Liver (tissue), 3 donors: ENCODE results near the gene UGCG.
A peak's percentile ranks its signal among the peaks of the same experiment; 100 is the strongest.

Source experiments
- EGR1 ChIP-seq, 2 donors: IDR thresholded peaks; 2 replicates each; pipeline ENCODE4 v1.6.1; 2016 to 2018; ENCODE audit warnings: antibody characterized with exemption in 2 of 2, low read depth in 2 of 2
- FOXA1 ChIP-seq: IDR thresholded peaks from 2 replicates; pipeline ENCODE4 v1.6.1; 2016; ENCODE audit warnings: antibody characterized with exemption
- GABPA ChIP-seq, 2 donors: IDR thresholded peaks in 1 of 2; conservative IDR thresholded peaks in 1 of 2; 2 replicates each; pipeline ENCODE4 v1.6.1; 2016; ENCODE audit warnings: antibody characterized with exemption in 2 of 2, mild to moderate bottlenecking in 1 of 2, moderate library complexity in 1 of 2
- HNF4A ChIP-seq, 2 donors: conservative IDR thresholded peaks; 2 replicates each; pipeline ENCODE4 v1.6.1; 2016; ENCODE audit warnings: antibody characterized with exemption in 2 of 2, mild to moderate bottlenecking in 2 of 2
- JUND ChIP-seq, 2 donors: IDR thresholded peaks; 2 replicates each; pipeline ENCODE4 v1.6.1; 2016; ENCODE audit warnings: antibody characterized with exemption in 2 of 2
- MAX ChIP-seq: IDR thresholded peaks from 2 replicates; pipeline ENCODE4 v1.6.1; 2016; ENCODE audit warnings: antibody characterized with exemption
- RAD21 ChIP-seq, 2 donors: IDR thresholded peaks; 2 replicates each; pipeline ENCODE4 v1.6.1; 2016; ENCODE audit warnings: antibody characterized with exemption in 2 of 2, mild to moderate bottlenecking in 2 of 2
- SP1 ChIP-seq: IDR thresholded peaks from 2 replicates; pipeline ENCODE4 v1.6.1; 2018; ENCODE audit warnings: antibody characterized with exemption, mild to moderate bottlenecking
- TAF1 ChIP-seq: conservative IDR thresholded peaks from 2 replicates; pipeline ENCODE4 v1.6.1; 2016; ENCODE audit warnings: antibody characterized with exemption, mild to moderate bottlenecking
- YY1 ChIP-seq: IDR thresholded peaks from 2 replicates; pipeline ENCODE4 v1.6.1; 2016; ENCODE audit warnings: antibody characterized with exemption, mild to moderate bottlenecking
- TF ChIP-seq, protein P1 (sequence below): IDR thresholded peaks from 2 replicates; pipeline ENCODE4 v1.6.1; 2016; ENCODE audit warnings: antibody characterized with exemption, mild to moderate bottlenecking
- TF ChIP-seq, protein P2 (sequence below): fragments of 150-350 bp; IDR thresholded peaks from 2 replicates; pipeline ENCODE4 v1.5.1; 2017; ENCODE audit warnings: improper control_type of control experiment, low read depth, low read length; ENCODE audit not compliant: missing input control
- TF ChIP-seq, protein P3 (sequence below): IDR thresholded peaks from 2 replicates; pipeline ENCODE4 v1.6.1; 2016; ENCODE audit warnings: antibody characterized with exemption
- TF ChIP-seq, protein P4 (sequence below): IDR thresholded peaks from 2 replicates; pipeline ENCODE4 v1.6.1; 2016; ENCODE audit warnings: antibody characterized with exemption
- donor health status: healthy.
- donor health status: healthy.

DNA sequence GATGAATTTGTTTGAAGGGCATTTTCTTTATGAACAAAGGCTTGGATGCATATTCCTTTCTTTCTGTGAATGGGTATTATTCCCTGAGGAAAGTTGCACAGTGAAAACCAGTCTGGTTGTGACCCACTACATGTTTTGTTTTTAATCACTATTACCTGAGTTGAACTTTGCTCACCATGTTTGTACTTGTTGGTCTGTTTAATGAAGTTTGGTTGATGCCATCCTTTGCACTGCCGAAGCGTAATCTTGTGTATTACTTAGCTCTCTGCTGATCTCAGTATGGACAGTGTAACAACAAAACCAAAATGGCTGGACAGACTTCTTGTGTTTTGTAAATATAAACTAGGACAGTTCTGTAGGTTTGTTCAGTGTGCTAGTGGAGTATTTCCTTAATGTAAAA, 38.1 kb downstream of the UGCG start:
- TF ChIP-seq MAX, result no peak
- TF ChIP-seq, protein P1, sequence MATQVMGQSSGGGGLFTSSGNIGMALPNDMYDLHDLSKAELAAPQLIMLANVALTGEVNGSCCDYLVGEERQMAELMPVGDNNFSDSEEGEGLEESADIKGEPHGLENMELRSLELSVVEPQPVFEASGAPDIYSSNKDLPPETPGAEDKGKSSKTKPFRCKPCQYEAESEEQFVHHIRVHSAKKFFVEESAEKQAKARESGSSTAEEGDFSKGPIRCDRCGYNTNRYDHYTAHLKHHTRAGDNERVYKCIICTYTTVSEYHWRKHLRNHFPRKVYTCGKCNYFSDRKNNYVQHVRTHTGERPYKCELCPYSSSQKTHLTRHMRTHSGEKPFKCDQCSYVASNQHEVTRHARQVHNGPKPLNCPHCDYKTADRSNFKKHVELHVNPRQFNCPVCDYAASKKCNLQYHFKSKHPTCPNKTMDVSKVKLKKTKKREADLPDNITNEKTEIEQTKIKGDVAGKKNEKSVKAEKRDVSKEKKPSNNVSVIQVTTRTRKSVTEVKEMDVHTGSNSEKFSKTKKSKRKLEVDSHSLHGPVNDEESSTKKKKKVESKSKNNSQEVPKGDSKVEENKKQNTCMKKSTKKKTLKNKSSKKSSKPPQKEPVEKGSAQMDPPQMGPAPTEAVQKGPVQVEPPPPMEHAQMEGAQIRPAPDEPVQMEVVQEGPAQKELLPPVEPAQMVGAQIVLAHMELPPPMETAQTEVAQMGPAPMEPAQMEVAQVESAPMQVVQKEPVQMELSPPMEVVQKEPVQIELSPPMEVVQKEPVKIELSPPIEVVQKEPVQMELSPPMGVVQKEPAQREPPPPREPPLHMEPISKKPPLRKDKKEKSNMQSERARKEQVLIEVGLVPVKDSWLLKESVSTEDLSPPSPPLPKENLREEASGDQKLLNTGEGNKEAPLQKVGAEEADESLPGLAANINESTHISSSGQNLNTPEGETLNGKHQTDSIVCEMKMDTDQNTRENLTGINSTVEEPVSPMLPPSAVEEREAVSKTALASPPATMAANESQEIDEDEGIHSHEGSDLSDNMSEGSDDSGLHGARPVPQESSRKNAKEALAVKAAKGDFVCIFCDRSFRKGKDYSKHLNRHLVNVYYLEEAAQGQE, result no peak
- TF ChIP-seq, protein P2, sequence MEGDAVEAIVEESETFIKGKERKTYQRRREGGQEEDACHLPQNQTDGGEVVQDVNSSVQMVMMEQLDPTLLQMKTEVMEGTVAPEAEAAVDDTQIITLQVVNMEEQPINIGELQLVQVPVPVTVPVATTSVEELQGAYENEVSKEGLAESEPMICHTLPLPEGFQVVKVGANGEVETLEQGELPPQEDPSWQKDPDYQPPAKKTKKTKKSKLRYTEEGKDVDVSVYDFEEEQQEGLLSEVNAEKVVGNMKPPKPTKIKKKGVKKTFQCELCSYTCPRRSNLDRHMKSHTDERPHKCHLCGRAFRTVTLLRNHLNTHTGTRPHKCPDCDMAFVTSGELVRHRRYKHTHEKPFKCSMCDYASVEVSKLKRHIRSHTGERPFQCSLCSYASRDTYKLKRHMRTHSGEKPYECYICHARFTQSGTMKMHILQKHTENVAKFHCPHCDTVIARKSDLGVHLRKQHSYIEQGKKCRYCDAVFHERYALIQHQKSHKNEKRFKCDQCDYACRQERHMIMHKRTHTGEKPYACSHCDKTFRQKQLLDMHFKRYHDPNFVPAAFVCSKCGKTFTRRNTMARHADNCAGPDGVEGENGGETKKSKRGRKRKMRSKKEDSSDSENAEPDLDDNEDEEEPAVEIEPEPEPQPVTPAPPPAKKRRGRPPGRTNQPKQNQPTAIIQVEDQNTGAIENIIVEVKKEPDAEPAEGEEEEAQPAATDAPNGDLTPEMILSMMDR, result no peak
- TF ChIP-seq TAF1, result no peak
- no peak for TF ChIP-seq JUND (IDR thresholded peaks at IDR 0.05)
- peak; percentile 37 for TF ChIP-seq SP1
- TF ChIP-seq YY1, result peak; percentile 35
- TF ChIP-seq RAD21 (IDR thresholded peaks at IDR 0.05), result peak in 1 of 2 donors; percentile 25
- TF ChIP-seq, protein P3, sequence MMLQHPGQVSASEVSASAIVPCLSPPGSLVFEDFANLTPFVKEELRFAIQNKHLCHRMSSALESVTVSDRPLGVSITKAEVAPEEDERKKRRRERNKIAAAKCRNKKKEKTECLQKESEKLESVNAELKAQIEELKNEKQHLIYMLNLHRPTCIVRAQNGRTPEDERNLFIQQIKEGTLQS, result no peak
- no peak for TF ChIP-seq EGR1 (IDR thresholded peaks at IDR 0.05; ENCODE audit: low read depth in 2 of 2)
- TF ChIP-seq, protein P4, sequence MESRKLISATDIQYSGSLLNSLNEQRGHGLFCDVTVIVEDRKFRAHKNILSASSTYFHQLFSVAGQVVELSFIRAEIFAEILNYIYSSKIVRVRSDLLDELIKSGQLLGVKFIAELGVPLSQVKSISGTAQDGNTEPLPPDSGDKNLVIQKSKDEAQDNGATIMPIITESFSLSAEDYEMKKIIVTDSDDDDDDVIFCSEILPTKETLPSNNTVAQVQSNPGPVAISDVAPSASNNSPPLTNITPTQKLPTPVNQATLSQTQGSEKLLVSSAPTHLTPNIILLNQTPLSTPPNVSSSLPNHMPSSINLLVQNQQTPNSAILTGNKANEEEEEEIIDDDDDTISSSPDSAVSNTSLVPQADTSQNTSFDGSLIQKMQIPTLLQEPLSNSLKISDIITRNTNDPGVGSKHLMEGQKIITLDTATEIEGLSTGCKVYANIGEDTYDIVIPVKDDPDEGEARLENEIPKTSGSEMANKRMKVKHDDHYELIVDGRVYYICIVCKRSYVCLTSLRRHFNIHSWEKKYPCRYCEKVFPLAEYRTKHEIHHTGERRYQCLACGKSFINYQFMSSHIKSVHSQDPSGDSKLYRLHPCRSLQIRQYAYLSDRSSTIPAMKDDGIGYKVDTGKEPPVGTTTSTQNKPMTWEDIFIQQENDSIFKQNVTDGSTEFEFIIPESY, result no peak
- no peak for TF ChIP-seq FOXA1
- TF ChIP-seq GABPA (IDR thresholded peaks at IDR 0.05 in 1 of 2, conservative IDR thresholded peaks at IDR 0.05 in 1 of 2), result no peak
- peak; percentile 72 to 77 for TF ChIP-seq HNF4A (conservative IDR thresholded peaks at IDR 0.05)
